H54 (cell line): ENCODE results near the gene MARK2.
"Not testable (repeated sequence)": the region's sequence is repeated elsewhere in the genome, so short reads cannot be mapped to it uniquely, and the experiment has no call there.

Experiments used
- DNase-seq: peaks from one replicate; pipeline ENCODE4 v3.0.0; 2011; ENCODE audit warnings: low spot score, mixed read lengths; ENCODE audit not compliant: insufficient read length
- FAIRE-seq: peaks from 3 replicates; lab custom pipeline; 2011; peaks lifted over from hg19 to GRCh38; lab: Jason Lieb, UNC
- POLR2A ChIP-seq: IDR thresholded peaks from 2 replicates; pipeline ENCODE4 v1.6.1; 2011; ENCODE audit warnings: low read depth, mild to moderate bottlenecking, low read length

The MARK2 gene

GRCh38 chr11:63851364-63851763 lies 12.5 kb downstream of the MARK2 start:
- FAIRE-seq (no peak), DNase-seq (no peak)
- no peak for TF ChIP-seq POLR2A

DNA sequence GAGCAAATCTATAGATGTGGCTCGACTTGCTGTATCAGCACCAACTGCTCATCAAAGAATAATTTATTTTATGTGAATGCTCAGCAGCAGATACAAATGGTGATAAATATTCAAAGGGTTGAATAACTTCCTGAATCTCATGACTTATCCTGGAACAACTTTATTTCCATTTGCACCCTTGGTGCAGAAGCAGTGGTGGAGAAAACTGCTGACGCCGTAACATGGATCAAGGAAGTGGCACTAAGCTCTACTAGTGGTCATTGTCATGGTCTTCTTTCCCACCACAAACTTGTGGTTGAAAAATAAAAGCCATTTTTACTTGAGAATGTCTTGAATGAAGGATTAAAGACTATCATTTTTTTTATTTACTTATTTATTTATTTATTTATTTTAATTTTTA lies 14.6 kb downstream of the MARK2 start:
- no peak for TF ChIP-seq POLR2A
- no peak for FAIRE-seq
- no peak for DNase-seq

- TF ChIP-seq POLR2A = no peak
- DNase-seq (no peak), FAIRE-seq (no peak)
Measured at GRCh38 chr11:63854696-63855095, 15.8 kb downstream of the MARK2 start.

DNA sequence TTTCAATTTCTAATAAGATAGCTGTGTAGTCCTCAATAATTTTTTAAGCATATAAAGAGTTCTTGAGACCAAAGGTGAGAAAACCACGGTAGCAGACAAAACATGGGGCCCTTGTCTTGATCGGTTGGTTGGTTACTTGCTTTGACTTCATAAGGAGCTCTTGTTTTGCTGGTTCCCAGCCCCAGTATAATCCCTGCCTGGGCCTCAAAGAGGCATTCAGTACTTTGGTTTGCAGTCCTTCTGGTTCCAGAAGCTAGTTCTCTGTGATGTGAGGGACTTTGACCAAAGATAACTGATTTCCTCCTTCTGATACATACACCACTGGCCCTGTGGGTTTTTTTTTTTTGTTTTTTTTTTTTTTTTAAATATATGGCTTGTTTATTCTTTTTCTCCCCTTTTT lies 17.1 kb downstream of the MARK2 start:
- FAIRE-seq (no peak), DNase-seq (no peak)
- TF ChIP-seq POLR2A = no peak

- no peak for TF ChIP-seq POLR2A
- DNase-seq (no peak), FAIRE-seq (no peak)
Measured at GRCh38 chr11:63858628-63859550, 20.0 kb downstream of the MARK2 start.

DNA sequence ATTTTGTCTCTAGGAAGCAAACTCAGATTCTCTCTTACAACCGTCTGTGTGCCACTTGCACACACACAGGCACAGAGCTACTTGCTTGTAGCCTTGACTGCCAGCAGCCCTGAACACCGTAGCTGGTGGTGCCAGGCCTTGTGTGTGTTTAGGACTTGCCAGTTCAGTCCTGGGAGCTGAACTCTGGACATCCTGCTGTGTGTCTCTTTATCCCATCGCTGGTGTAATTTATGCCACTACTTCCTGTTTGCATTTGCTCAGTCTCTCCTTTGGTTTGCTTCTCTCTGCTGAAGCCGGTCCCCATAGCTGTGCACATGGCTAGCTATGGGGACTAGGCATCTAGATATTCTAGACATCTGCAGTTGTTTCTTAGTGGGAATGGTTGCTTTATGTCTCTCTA lies 24.0 kb downstream of the MARK2 start:
- FAIRE-seq = no peak
- no peak for DNase-seq
- TF ChIP-seq POLR2A = no peak

GRCh38 chr11:63863620-63864019 lies 24.7 kb downstream of the MARK2 start:
- not testable (repeated sequence) for DNase-seq, FAIRE-seq

DNA sequence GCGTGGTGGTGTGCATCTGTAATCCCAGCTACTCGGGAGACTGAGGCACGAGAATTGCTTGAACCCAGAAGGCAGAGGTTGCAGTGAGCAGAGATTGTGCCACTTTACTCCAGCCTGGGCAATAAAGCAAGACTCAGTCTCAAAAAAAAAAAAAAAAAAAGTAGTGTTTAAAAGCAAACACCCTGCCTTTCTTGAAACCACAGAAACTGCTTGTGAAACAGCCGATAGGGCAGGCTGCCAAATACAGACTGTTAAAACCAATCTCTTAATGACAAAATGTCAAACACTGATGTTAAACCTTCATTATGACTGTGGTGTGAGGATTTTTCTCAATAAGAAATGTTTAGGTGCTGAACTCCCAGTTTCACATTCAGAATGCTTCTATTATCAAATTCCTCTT lies 27.3 kb downstream of the MARK2 start:
- FAIRE-seq (no peak), DNase-seq (no peak)

DNA sequence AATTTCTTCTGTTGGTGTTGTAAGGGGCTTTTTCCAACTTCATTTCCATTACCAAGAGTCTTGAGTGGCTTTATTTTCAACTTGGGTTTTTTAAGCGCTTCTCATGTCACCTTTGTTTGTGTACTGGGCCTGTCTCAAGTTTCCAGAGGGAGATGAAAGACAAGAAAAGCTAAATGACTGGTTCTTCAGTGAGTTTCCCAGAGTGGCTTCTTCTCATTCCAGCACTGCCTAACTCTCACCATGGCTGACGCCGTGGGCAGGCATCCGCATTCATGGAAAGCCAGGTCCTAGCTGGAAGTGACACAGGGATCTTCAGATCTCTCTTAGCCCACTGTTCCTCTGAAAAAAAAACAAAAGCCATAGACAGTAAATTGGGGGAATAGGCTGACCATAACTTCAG lies 28.6 kb downstream of the MARK2 start:
- DNase-seq (no peak), FAIRE-seq (no peak)
- no peak for TF ChIP-seq POLR2A

More for the DNA sequence above, 27.3 kb downstream of the MARK2 start:
- TF ChIP-seq POLR2A = no peak

GRCh38 chr11:63868399-63869064 lies 29.6 kb downstream of the MARK2 start:
- TF ChIP-seq POLR2A = no peak
- FAIRE-seq (no peak), DNase-seq (no peak)

DNA sequence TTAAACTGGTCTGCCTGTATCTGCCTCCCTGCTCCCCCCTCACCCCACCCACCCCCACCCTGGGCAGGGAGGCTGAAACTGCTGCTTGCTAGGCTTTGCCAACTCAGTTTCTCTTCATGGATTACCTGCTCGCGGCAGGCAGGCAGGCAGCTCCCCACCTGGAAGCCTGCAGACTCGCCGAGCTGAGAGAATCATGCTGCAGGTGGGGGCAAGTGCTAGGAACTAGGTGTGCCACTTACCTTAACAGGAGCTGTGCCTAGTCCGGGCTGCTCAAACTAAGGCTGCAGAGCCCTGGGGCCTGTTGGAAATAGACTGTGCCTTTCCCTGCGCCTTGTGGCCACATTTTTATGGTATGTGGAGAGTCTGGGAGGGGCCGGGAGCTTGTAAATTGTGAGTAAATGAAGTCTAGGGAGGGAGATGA lies 30.3 kb downstream of the MARK2 start:
- FAIRE-seq (no peak), DNase-seq (no peak)
- no peak for TF ChIP-seq POLR2A

DNA sequence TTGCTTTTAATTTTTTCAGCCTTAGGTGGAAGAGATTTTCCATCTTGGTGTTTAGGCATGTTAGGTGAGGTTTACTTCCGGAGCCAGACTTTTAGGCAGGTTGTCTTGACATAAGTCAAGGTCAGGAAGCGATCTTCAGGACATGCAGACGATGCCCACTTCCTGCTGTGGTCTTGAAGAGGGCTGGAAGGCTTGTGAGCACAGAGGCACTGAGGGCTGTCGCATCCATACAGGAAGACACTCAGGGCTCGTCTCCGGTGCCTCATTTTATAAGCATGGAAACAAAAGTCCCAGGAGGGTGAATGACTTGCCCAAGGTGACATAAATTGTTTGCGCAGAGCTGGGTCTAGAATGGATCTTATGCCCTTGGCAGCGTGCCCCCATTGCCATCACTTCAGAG lies 30.8 kb downstream of the MARK2 start:
- DNase-seq (no peak), FAIRE-seq (no peak)
- no peak for TF ChIP-seq POLR2A

GRCh38 chr11:63870351-63871140 lies 31.6 kb downstream of the MARK2 start:
- TF ChIP-seq POLR2A = no peak
- FAIRE-seq (no peak), DNase-seq (no peak)
